Fibroblast of peridontal ligament (primary cell): ENCODE data around the gene DUSP15.
"Not testable (repeated sequence)": the region's sequence is repeated elsewhere in the genome, so short reads cannot be mapped to it uniquely, and the experiment has no call there.

ENCODE experiments used
- DNase-seq: peaks from one replicate; pipeline ENCODE4 v3.0.0-alpha.2; 2010; ENCODE audit errors: extremely low read depth

The DUSP15 gene

GRCh38 chr20:31822421-31823330 lies 47.7 kb downstream of the DUSP15 start:
- DNase-seq: peak; percentile 55

GRCh38 chr20:31821427-31821826 lies 48.9 kb downstream of the DUSP15 start:
- no peak for DNase-seq

- DNase-seq: no peak
These were observed 50.1 kb downstream of the DUSP15 start for GRCh38 chr20:31820228-31820627.

- no peak for DNase-seq
These were observed 51.1 kb downstream of the DUSP15 start, which contains the start of gene MYLK2 for GRCh38 chr20:31819083-31819784. Gene MYLK2, plus strand, starts transcription at chr20:31819356. Its CDS starts 225 bp downstream, at chr20:31819581.

- DNase-seq: no peak
These were observed 51.9 kb downstream of the DUSP15 start for GRCh38 chr20:31818376-31818908.

GRCh38 chr20:31817461-31817860 lies 52.9 kb downstream of the DUSP15 start:
- no peak for DNase-seq

GRCh38 chr20:31816221-31816620 lies 54.1 kb downstream of the DUSP15 start:
- no peak for DNase-seq

- DNase-seq: peak; percentile 58
These were observed 54.7 kb downstream of the DUSP15 start for GRCh38 chr20:31815408-31816188.

- DNase-seq: not testable (repeated sequence)
These were observed 56.2 kb downstream of the DUSP15 start for GRCh38 chr20:31814142-31814541.

GRCh38 chr20:31813611-31814010 lies 56.7 kb downstream of the DUSP15 start:
- no peak for DNase-seq

- peak; percentile 94 for DNase-seq
These were observed 58.3 kb downstream of the DUSP15 start for GRCh38 chr20:31811796-31812728.

GRCh38 chr20:31811198-31811597 lies 59.1 kb downstream of the DUSP15 start:
- no peak for DNase-seq
